ENCODE measurements around the gene FTO.

Gene FTO

DNA sequence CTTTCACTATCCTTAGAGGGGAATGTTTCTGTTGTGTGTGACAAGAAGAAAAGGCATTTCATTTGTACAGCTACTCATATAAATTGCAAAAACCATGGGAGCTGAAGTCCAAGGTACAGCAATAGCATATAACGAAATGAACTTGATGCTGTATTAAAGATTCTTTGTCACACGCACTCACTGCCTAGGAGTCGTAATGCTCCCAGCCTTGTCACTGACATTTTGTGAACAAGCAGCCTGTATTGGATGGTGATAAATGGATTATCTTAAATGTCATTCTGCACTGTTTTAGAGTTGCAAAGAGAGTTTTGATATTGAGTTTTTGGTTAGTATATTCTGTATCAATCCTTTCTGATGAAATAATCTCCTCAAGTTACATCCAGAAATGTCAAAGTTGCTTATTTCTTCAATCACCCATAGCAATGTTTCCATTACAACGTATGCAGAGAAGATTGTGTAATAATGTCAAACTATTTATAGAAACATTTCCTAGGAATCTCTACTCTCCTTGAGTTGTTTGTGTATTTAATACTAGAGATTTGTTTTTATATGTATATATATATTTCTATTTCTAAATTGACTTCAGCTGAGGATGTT, 270.6 kb downstream of the FTO start:
- DNase-seq, result no peak

DNA sequence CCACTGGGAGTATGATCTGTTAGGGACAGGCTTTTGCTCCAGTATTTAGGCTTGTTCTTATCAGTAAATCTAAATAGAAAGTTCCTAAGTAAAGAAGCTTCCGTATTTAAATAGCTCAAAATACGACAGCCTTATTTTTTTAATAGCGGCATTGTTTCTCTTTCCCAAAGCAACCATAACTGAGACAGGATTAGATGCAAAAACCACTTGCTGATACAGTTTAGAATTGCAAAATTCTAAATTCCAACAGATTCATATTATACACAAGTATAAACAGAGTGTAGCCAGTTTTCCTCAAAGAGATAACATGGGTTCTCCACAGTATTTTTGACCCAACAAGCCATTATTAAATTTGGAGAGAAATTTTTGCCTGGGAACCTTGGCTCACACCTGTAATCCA, 276.7 kb downstream of the FTO start:
- no peak for DNase-seq

- no peak for DNase-seq
These were observed 278.7 kb downstream of the FTO start for GRCh38 chr16:53982631-53983042.

DNA sequence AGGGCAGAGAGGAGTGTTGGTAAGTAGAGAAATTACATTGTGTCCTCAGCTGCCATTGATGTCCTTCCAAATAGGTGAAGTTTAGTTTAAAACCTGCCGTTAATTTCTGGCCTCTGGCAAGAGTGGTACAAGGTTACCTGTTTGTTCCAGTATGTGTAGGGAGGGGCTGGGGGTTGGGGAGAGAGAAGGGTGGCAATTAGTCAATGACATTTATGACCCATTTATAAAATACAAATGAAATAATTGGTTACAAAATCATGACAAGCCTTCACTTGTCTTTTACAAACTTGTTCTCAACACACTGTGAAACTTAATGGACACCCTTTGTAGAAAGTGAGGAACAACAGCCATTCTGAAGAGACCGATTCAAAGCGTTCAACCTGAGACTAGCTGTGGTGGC, 281.0 kb downstream of the FTO start:
- DNase-seq, result no peak

DNA sequence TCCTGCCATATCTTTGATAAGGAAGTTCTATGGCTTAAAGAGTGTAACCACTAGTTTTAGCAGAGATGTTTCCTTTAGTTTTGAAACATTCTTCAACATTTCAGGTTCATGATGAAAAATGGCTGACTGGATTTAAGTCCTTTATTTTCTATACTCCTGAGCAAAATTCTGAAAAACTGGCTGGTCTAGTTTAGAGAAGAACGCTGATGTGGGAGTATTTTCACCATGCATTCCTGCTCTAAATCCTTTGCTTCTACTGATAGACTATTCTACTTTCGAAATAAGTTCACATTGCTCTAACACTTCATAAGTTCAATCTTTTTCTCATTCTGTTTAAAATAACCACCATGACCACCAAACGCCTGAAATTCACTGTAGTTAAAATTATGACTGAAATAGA, 281.9 kb downstream of the FTO start:
- DNase-seq, result no peak

DNA sequence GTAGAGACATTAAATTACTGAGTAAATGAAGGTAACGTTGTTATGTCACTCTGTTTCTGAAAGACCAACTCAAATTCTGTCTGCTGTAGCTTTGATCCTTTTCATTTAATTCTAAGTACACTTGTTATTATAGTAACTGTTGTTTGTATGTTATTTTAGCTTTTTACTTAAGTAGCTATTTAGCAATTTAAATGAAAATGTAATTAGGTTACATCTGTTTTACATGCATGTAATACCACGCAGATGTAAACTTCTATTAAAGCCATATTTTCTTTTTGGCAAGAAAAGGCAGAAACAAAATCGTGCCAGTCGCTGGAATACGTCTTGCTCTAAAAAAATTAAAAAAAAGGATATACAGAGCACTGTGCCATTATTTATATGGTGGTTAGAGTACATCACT, 282.8 kb downstream of the FTO start:
- no peak for DNase-seq

- DNase-seq, result no peak
These were observed 284.2 kb downstream of the FTO start for GRCh38 chr16:53988136-53988535.

GRCh38 chr16:53989597-53989996, 285.6 kb downstream of the FTO start:
- DNase-seq, result no peak

- no peak for DNase-seq
These were observed 287.9 kb downstream of the FTO start for GRCh38 chr16:53991754-53992378.

GRCh38 chr16:53995378-53995777, 291.4 kb downstream of the FTO start:
- DNase-seq, result no peak

DNA sequence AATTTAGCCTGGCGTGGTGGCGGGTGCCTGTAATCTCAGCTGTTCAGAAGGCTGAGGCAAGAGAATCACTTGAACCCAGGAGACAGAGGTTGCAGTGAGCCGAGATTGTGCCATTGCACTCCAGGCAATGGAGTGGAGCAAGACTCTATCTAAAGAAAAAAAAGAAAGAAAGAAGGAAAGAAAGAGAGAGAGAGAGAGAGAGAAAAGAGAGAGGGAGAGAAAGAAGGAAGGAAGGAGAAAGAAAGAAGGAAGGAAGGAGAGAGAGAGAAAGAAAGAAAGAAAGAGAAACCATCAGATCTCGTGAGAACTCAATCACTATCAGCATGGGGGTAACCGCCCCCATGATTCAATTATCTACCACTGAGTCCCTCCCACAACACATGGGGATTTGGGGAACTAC, 293.0 kb downstream of the FTO start:
- no peak for DNase-seq

GRCh38 chr16:53998024-53998810, 294.3 kb downstream of the FTO start:
- DNase-seq, result no peak

- no peak for DNase-seq
These were observed 295.1 kb downstream of the FTO start for GRCh38 chr16:53998966-53999522.

DNA sequence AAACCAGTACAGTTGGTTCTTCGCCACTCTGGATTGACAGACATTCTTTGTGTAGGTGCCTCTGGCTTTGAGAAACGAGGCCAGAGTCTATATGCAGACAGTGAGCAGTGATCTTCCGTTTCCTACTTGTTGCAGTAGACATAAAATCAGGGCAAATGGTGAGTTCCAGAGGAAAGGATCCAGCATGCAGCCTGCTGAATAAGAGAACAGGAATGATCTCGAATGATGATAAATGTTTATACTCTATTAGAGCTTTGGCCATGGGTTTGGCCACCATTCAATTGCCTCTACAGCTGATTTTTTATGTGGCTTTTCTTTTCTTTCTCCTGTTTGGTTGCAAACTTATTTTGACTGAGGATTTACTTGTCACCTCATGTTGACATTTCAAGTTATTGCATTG, 295.9 kb downstream of the FTO start:
- DNase-seq, result no peak

GRCh38 chr16:54000361-54000760, 296.4 kb downstream of the FTO start:
- no peak for DNase-seq

DNA sequence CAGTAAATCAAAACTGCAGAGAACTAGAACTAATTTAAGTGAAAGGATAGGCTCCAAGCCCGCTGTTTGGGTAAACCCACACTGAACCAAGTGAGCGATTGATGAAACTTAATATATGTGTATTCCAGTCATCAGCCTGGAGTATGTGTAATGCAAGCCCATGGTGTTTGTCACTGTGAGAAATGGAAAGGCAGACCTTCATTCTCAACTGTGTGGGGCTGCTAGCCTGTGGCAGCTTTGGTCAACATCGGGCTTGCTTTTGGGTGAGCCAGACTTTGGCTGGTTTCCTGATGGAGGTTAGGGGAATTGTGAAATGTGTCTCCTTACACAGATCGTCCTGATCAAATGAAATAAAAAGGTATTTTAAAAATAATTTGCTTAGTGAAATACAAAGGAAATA, 302.7 kb downstream of the FTO start:
- no peak for DNase-seq

- no peak for DNase-seq
These were observed 303.5 kb downstream of the FTO start for GRCh38 chr16:54007504-54007903.

- DNase-seq, result no peak
These were observed 305.7 kb downstream of the FTO start for GRCh38 chr16:54009464-54010176.

DNA sequence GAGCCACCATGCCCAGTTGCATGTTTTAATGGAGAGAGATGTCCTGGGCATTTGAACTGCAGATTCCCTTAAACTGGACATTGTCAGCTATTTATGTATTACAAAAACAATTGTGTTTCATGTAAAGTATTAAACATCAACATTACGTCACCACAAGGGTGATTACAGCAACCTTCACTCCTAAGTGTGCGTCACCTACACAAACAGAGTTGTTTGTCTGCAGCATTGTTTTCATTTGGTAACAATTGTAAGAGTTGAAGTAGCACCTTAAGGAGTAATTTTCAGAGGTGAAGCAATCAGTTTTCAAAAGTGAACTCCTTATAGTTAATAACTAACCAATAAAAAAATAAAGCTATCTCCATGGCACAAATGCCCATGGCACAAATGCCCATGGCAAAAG, 311.2 kb downstream of the FTO start:
- no peak for DNase-seq

- DNase-seq, result no peak
These were observed 318.4 kb downstream of the FTO start for GRCh38 chr16:54022362-54022761.

DNA sequence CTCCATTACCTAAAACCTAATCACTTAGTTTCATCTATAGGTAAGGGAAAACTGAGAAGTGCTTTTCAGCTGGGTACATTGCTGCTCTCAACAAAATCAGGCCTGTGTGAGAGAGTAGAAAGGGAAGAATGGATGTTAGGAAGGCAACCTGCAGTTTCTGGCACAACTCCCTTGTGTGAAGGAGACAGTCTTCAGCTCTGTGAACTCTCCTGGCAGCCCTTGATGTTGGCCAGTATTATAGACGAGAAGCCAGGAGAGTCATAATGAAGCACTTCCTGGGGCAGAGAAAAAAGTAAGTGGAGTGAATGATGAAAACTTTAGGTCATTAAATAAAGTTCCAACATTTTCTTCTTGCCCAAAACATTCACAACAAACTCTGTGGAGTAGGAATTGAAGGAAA, 322.5 kb downstream of the FTO start:
- no peak for DNase-seq

DNA sequence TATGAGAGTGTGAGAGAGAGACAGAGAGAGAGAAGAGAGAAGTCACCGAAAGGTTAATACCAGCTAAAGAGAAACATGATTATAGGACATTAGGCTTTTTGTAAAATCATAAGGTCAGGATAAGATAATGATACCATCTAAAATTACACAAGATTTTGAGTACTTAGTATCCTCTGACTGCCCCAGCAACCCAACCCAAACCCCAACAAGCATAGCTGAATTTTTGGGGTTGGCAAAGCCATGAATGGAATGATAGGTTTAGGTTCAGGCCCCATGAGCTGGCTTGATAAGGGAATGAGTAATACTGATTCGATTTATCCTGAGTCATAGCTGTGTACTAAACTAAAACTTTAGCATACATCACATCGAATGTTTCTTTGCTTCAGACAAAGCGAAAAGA, 323.1 kb downstream of the FTO start:
- DNase-seq, result no peak

DNA sequence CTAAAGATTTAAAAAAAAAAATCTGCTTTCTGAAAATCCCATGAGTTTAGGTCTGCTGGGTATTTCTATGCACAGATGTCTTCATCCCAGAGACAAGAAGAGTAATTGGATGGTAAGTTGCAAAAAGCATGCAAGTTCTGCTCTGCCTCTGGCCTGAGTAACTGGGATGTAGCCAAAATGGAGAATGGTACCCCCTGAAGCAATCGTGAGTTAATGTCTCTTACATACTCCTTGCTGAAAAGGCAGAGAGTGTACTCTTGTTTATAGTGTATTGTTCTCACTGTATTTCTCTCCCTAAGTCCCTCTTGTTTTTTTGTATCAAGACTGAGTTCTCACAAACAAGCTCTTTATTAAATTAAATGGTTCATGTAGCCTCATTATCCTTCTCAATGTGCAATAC, 323.6 kb downstream of the FTO start:
- DNase-seq, result no peak

GRCh38 chr16:54027995-54028394, 324.0 kb downstream of the FTO start:
- no peak for DNase-seq

Measured in NCI-H187 treated with DMSO at 0.1 percent for 48 hours (cell line).